ENCODE data around the gene LNX2.

- TF ChIP-seq, protein P1, sequence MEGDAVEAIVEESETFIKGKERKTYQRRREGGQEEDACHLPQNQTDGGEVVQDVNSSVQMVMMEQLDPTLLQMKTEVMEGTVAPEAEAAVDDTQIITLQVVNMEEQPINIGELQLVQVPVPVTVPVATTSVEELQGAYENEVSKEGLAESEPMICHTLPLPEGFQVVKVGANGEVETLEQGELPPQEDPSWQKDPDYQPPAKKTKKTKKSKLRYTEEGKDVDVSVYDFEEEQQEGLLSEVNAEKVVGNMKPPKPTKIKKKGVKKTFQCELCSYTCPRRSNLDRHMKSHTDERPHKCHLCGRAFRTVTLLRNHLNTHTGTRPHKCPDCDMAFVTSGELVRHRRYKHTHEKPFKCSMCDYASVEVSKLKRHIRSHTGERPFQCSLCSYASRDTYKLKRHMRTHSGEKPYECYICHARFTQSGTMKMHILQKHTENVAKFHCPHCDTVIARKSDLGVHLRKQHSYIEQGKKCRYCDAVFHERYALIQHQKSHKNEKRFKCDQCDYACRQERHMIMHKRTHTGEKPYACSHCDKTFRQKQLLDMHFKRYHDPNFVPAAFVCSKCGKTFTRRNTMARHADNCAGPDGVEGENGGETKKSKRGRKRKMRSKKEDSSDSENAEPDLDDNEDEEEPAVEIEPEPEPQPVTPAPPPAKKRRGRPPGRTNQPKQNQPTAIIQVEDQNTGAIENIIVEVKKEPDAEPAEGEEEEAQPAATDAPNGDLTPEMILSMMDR (conservative IDR thresholded peaks at IDR 0.05; ENCODE audit: low read length) = no peak
- no peak for TF ChIP-seq EZH2phosphoT487 (IDR thresholded peaks at IDR 0.05; ENCODE audit: borderline replicate concordance)
Observed at GRCh38 chr13:27638521-27638920, 18.2 kb upstream of the LNX2 start.

Data from Loucy (cell line).